ENCODE data around the gene SLC35F6. TPM values are rescaled to one million over a fixed set of nuclear protein-coding genes. Genes with fewer than 3 reads are reported as not detected.

SLC35F6 gene
- total and polyA plus RNA-seq, 2 donors (not counting 3 experiments of a cell fraction or from before 2014, with no cell fraction given): 34.6 to 39.8 TPM

- dilution Hi-C loops (cut with MboI; ENCODE audit: extremely low pct_ligation_motif_present, low sequenced_read_pairs): no loop called here
- Histone ChIP-seq H3K27me3 (ENCODE audit: control insufficient read depth in 2 of 2, insufficient read depth in 2 of 2, low read length in 2 of 2) (no peaks in the 10 kb centered on the region), H3K27ac (ENCODE audit: insufficient read depth, low read depth, low read length) (no peak overlapping the region), H3K4me1 (ENCODE audit: control insufficient read depth, extremely low read depth, insufficient read depth, low read length) (peaks cover 3% of the 10 kb centered on the region), H2AFZ (ENCODE audit: low read depth, low read length) (no peak overlapping the region), H3K79me2 (ENCODE audit: control insufficient read depth, insufficient read depth, low read length) (no peaks in the 10 kb centered on the region), H4K20me1 (replicated peaks; ENCODE audit: control insufficient read depth, extremely low read depth, insufficient read depth, low read length) (no peaks in the 10 kb centered on the region), H3K9me1 (replicated peaks; ENCODE audit: control insufficient read depth, extremely low read depth, insufficient read depth, low read length) (no peaks in the 10 kb centered on the region), H3K4me3 (replicated peaks in 1 of 3; ENCODE audit: insufficient read depth in 1 of 3, low read depth in 1 of 3, low read length in 3 of 3) (no peak overlapping the region), H3K36me3 (ENCODE audit: control insufficient read depth in 2 of 2, extremely low read depth in 1 of 2, insufficient read depth in 2 of 2, low read length in 2 of 2) (no peaks in the 10 kb centered on the region), H3K9me3 (replicated peaks; ENCODE audit: control insufficient read depth, insufficient read depth, low read length) (no peaks in the 10 kb centered on the region), H3K4me2 (ENCODE audit: insufficient read depth, low read length) (no peak overlapping the region), H3K9ac (replicated peaks; ENCODE audit: extremely low read depth, insufficient read depth, low read length) (no peak overlapping the region)
- no peak for TF ChIP-seq FOS (IDR thresholded peaks at IDR 0.05; ENCODE audit: borderline replicate concordance, insufficient read depth, low read length)
- TF ChIP-seq POLR2A (IDR thresholded peaks at IDR 0.05; ENCODE audit: low read depth, low read length): no peak
- no peak for TF ChIP-seq POLR2AphosphoS5 (IDR thresholded peaks at IDR 0.05; ENCODE audit: insufficient read depth, low read depth, low read length)
- TF ChIP-seq, protein P1, sequence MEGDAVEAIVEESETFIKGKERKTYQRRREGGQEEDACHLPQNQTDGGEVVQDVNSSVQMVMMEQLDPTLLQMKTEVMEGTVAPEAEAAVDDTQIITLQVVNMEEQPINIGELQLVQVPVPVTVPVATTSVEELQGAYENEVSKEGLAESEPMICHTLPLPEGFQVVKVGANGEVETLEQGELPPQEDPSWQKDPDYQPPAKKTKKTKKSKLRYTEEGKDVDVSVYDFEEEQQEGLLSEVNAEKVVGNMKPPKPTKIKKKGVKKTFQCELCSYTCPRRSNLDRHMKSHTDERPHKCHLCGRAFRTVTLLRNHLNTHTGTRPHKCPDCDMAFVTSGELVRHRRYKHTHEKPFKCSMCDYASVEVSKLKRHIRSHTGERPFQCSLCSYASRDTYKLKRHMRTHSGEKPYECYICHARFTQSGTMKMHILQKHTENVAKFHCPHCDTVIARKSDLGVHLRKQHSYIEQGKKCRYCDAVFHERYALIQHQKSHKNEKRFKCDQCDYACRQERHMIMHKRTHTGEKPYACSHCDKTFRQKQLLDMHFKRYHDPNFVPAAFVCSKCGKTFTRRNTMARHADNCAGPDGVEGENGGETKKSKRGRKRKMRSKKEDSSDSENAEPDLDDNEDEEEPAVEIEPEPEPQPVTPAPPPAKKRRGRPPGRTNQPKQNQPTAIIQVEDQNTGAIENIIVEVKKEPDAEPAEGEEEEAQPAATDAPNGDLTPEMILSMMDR (IDR thresholded peaks at IDR 0.05; ENCODE audit: extremely low read depth in 1 of 2, insufficient read depth in 1 of 2, low read depth in 1 of 2, low read length in 2 of 2): no peak
- TF ChIP-seq MYC (IDR thresholded peaks at IDR 0.05; ENCODE audit: low read depth, low read length): no peak
- TF ChIP-seq EZH2 (IDR thresholded peaks at IDR 0.05; ENCODE audit: borderline replicate concordance, low read depth, low read length, severe bottlenecking): no peak
- no peak for TF ChIP-seq JUN (IDR thresholded peaks at IDR 0.05; ENCODE audit: borderline replicate concordance, insufficient read depth, insufficient read length, low read depth)
- TF ChIP-seq, protein P2, sequence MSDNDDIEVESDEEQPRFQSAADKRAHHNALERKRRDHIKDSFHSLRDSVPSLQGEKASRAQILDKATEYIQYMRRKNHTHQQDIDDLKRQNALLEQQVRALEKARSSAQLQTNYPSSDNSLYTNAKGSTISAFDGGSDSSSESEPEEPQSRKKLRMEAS (IDR thresholded peaks at IDR 0.05; ENCODE audit: insufficient read depth, insufficient read length): no peak
- TF ChIP-seq GATA2 (IDR thresholded peaks at IDR 0.05; ENCODE audit: insufficient read depth, insufficient read length, low read depth, low read length): no peak
- FAIRE-seq (no peak), DNase-seq (ENCODE audit: low read depth, low spot score) (no peak)
- ChIA-PET POLR2A (no interaction called here), CTCF (interaction anchor here (1.9 to 14.5 kb wide), 2 partner anchors 135 to 163 kb away, joined by 4 to 353 read pairs; no protein-coding TSS in a partner anchor)
- intact Hi-C loops (cut with micrococcal nuclease): no loop called here
- no TSS peak for BruUV-seq (replicated peaks)
These were observed 23.2 kb upstream of the SLC35F6 start for GRCh38 chr2:26740890-26741302.

Measured in endothelial cell of umbilical vein (primary cell).